GM23338 (cell line): Measurements from ENCODE around the gene SMAD3. TPM values are rescaled to one million over a fixed set of nuclear protein-coding genes. Genes with fewer than 3 reads are reported as not detected.

Experiments used
- ATAC-seq: fragments of 200-7000 bp; cut with Tn5 transposase; 3 replicates; pipeline ENCODE4 v1.9.1; 2020
- DNase-seq: peaks from one replicate; pipeline ENCODE4 v3.0.0-alpha.2; 2015; ENCODE audit warnings: low spot score
- H2AFZ ChIP-seq: fragments of 200-600 bp; sonication (generic); 2 replicates; pipeline ENCODE4 v1.8.0; 2016; ENCODE audit warnings: antibody characterized with exemption, mild to moderate bottlenecking, moderate library complexity
- H3F3A ChIP-seq: fragments of 200-600 bp; sonication (generic); replicated peaks from 2 replicates; pipeline ENCODE4 v1.8.0; 2017; ENCODE audit warnings: antibody characterized with exemption, mixed run types, low read depth
- H3K27ac ChIP-seq: fragments of 200-600 bp; sonication (generic); 2 replicates; pipeline ENCODE4 v1.6.1; 2016; ENCODE audit warnings: low read depth
- H3K27me3 ChIP-seq: fragments of 200-600 bp; sonication (generic); 2 replicates; pipeline ENCODE4 v1.8.0; 2016; ENCODE audit warnings: mild to moderate bottlenecking, mixed run types, moderate library complexity; ENCODE audit not compliant: insufficient read depth
- H3K36me3 ChIP-seq: fragments of 200-600 bp; sonication (generic); 2 replicates; pipeline ENCODE4 v1.8.0; 2016; ENCODE audit warnings: mild to moderate bottlenecking; ENCODE audit not compliant: insufficient read depth
- H3K4me1 ChIP-seq: fragments of 200-600 bp; sonication (generic); 2 replicates; pipeline ENCODE4 v1.8.0; 2016; ENCODE audit warnings: mild to moderate bottlenecking, moderate library complexity; ENCODE audit not compliant: insufficient read depth
- H3K4me2 ChIP-seq: fragments of 200-600 bp; sonication (generic); 2 replicates; pipeline ENCODE4 v1.7.1; 2017; ENCODE audit warnings: mixed run types
- H3K4me3 ChIP-seq: fragments of 200-600 bp; sonication (generic); 2 replicates; pipeline ENCODE4 v1.6.1; 2016; ENCODE audit warnings: mixed run types
- H3K79me2 ChIP-seq: fragments of 200-600 bp; sonication (generic); replicated peaks from 2 replicates; pipeline ENCODE4 v1.8.0; 2017; ENCODE audit warnings: mild to moderate bottlenecking; ENCODE audit not compliant: insufficient read depth
- H3K9me2 ChIP-seq: fragments of 200-600 bp; sonication (generic); 2 replicates; pipeline ENCODE4 v1.8.0; 2017; ENCODE audit not compliant: insufficient read depth
- H4K20me1 ChIP-seq: fragments of 200-600 bp; sonication (generic); replicated peaks from 2 replicates; pipeline ENCODE4 v1.8.0; 2017; ENCODE audit warnings: mild to moderate bottlenecking; ENCODE audit not compliant: insufficient read depth
- H3K27ac Mint-ChIP-seq: 2 replicates; pipeline ENCODE4 v1.8.0; 2020; ENCODE audit warnings: inconsistent platforms, mild to moderate bottlenecking, moderate library complexity, mixed read lengths
- H3K27me3 Mint-ChIP-seq: 3 replicates; pipeline ENCODE4 v1.8.0; 2022; ENCODE audit warnings: low read depth, mild to moderate bottlenecking, moderate library complexity, mixed read lengths, inconsistent platforms; ENCODE audit not compliant: insufficient read depth, poor library complexity
- H3K36me3 Mint-ChIP-seq: 3 replicates; pipeline ENCODE4 v1.8.0; 2021; ENCODE audit warnings: low read depth, mild to moderate bottlenecking, inconsistent platforms, moderate library complexity, mixed read lengths
- H3K4me1 Mint-ChIP-seq: 3 replicates; pipeline ENCODE4 v1.8.0; 2020; ENCODE audit warnings: mild to moderate bottlenecking, inconsistent platforms, mixed read lengths
- H3K4me3 Mint-ChIP-seq: 3 replicates; pipeline ENCODE4 v1.8.0; 2021; ENCODE audit warnings: moderate library complexity, mild to moderate bottlenecking, inconsistent platforms, mixed read lengths
- H3K9me3 Mint-ChIP-seq: 3 replicates; pipeline ENCODE4 v1.8.0; 2020; ENCODE audit warnings: moderate library complexity, mild to moderate bottlenecking, inconsistent platforms, mixed read lengths
- JUNB ChIP-seq: IDR thresholded peaks from one replicate; pipeline ENCODE4 v1.6.1; 2016; ENCODE audit warnings: antibody characterized with exemption; ENCODE audit not compliant: unreplicated experiment
- POLR2AphosphoS5 ChIP-seq: IDR thresholded peaks from 2 replicates; pipeline ENCODE4 v1.6.1; 2016; ENCODE audit warnings: antibody characterized with exemption, low read depth
- STAT1 ChIP-seq: IDR thresholded peaks from one replicate; pipeline ENCODE4 v1.6.1; 2016; ENCODE audit warnings: antibody characterized with exemption; ENCODE audit not compliant: unreplicated experiment
- ZNF331 ChIP-seq: fragments of 250-450 bp; sonication (Bioruptor Pico); IDR thresholded peaks from 2 replicates; pipeline ENCODE4 v1.5.0; 2020; ENCODE audit warnings: low read depth, mild to moderate bottlenecking, moderate library complexity
- polyA plus RNA-seq: library from polyadenylated mRNA; unstranded; fragments of >200 nt; fragmentation: Nextera tagmentation; extraction: Ambion mirVana; gene quantifications from 2 replicates; pipeline ENCODE4 v1.2.1, GENCODE V29; 2016
- total RNA-seq: library from RNA; depleted of rRNA; stranded (reverse); fragments of >200 nt; shearing (Covaris generic); gene quantifications from 2 replicates; pipeline ENCODE4 v1.2.3, GENCODE V29; 2014
- TF ChIP-seq, protein P1 (sequence below), 2 experiments: fragments of 200-600 bp in 1 of 2; sonication (generic) in 1 of 2; conservative IDR thresholded peaks; 2 replicates each; pipeline versions ENCODE4 v1.5.1 to v1.6.1; 2016 to 2017; ENCODE audit warnings: antibody characterized with exemption in 2 of 2, low read depth in 2 of 2, mild to moderate bottlenecking in 2 of 2, moderate library complexity in 1 of 2
- TF ChIP-seq, protein P2 (sequence below): IDR thresholded peaks from one replicate; pipeline ENCODE4 v1.6.1; 2018; ENCODE audit warnings: antibody characterized with exemption; ENCODE audit not compliant: unreplicated experiment
- TF ChIP-seq, protein P3 (sequence below): IDR thresholded peaks from 2 replicates; pipeline ENCODE4 v1.6.1; 2016; ENCODE audit warnings: antibody characterized with exemption
- TF ChIP-seq, protein P4 (sequence below): fragments of 250-450 bp; sonication (Bioruptor Pico); IDR thresholded peaks from 2 replicates; pipeline ENCODE4 v1.5.0; 2020; ENCODE audit warnings: mild to moderate bottlenecking, moderate library complexity

SMAD3 gene
- total and polyA plus RNA-seq, 2 experiments from 2014 or later = 4.9 to 11.6 TPM

DNA sequence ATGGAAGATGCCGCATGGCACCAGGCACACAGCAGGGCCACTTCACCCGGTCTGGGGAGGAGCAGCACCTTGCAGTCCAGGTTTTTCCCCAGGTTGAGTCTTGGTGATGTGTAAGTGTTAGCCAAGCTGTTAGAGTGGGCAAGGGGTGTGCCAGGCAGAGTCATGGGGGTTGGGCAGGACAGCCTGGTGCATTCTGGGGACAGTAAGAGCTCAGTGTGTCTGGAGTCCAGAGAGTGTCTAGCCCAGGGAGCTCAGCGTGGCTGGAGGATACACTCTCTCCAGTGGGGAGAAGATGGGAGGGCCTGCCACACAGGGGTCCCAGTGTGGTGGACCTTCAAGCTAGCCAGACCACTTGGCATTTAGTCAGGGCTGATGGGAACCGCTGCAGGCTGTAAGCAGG is 101.7 kb downstream of the SMAD3 start:
- no peak for TF ChIP-seq ZNF331 (CRISPR knock-in tag)
- TF ChIP-seq, protein P1, sequence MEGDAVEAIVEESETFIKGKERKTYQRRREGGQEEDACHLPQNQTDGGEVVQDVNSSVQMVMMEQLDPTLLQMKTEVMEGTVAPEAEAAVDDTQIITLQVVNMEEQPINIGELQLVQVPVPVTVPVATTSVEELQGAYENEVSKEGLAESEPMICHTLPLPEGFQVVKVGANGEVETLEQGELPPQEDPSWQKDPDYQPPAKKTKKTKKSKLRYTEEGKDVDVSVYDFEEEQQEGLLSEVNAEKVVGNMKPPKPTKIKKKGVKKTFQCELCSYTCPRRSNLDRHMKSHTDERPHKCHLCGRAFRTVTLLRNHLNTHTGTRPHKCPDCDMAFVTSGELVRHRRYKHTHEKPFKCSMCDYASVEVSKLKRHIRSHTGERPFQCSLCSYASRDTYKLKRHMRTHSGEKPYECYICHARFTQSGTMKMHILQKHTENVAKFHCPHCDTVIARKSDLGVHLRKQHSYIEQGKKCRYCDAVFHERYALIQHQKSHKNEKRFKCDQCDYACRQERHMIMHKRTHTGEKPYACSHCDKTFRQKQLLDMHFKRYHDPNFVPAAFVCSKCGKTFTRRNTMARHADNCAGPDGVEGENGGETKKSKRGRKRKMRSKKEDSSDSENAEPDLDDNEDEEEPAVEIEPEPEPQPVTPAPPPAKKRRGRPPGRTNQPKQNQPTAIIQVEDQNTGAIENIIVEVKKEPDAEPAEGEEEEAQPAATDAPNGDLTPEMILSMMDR (conservative IDR thresholded peaks at IDR 0.05; ENCODE audit: low read depth in 2 of 2) = no peak
- TF ChIP-seq, protein P2, sequence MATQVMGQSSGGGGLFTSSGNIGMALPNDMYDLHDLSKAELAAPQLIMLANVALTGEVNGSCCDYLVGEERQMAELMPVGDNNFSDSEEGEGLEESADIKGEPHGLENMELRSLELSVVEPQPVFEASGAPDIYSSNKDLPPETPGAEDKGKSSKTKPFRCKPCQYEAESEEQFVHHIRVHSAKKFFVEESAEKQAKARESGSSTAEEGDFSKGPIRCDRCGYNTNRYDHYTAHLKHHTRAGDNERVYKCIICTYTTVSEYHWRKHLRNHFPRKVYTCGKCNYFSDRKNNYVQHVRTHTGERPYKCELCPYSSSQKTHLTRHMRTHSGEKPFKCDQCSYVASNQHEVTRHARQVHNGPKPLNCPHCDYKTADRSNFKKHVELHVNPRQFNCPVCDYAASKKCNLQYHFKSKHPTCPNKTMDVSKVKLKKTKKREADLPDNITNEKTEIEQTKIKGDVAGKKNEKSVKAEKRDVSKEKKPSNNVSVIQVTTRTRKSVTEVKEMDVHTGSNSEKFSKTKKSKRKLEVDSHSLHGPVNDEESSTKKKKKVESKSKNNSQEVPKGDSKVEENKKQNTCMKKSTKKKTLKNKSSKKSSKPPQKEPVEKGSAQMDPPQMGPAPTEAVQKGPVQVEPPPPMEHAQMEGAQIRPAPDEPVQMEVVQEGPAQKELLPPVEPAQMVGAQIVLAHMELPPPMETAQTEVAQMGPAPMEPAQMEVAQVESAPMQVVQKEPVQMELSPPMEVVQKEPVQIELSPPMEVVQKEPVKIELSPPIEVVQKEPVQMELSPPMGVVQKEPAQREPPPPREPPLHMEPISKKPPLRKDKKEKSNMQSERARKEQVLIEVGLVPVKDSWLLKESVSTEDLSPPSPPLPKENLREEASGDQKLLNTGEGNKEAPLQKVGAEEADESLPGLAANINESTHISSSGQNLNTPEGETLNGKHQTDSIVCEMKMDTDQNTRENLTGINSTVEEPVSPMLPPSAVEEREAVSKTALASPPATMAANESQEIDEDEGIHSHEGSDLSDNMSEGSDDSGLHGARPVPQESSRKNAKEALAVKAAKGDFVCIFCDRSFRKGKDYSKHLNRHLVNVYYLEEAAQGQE = no peak
- TF ChIP-seq, protein P3, sequence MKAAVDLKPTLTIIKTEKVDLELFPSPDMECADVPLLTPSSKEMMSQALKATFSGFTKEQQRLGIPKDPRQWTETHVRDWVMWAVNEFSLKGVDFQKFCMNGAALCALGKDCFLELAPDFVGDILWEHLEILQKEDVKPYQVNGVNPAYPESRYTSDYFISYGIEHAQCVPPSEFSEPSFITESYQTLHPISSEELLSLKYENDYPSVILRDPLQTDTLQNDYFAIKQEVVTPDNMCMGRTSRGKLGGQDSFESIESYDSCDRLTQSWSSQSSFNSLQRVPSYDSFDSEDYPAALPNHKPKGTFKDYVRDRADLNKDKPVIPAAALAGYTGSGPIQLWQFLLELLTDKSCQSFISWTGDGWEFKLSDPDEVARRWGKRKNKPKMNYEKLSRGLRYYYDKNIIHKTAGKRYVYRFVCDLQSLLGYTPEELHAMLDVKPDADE = no peak
- TF ChIP-seq POLR2AphosphoS5 = no peak
- TF ChIP-seq, protein P4, sequence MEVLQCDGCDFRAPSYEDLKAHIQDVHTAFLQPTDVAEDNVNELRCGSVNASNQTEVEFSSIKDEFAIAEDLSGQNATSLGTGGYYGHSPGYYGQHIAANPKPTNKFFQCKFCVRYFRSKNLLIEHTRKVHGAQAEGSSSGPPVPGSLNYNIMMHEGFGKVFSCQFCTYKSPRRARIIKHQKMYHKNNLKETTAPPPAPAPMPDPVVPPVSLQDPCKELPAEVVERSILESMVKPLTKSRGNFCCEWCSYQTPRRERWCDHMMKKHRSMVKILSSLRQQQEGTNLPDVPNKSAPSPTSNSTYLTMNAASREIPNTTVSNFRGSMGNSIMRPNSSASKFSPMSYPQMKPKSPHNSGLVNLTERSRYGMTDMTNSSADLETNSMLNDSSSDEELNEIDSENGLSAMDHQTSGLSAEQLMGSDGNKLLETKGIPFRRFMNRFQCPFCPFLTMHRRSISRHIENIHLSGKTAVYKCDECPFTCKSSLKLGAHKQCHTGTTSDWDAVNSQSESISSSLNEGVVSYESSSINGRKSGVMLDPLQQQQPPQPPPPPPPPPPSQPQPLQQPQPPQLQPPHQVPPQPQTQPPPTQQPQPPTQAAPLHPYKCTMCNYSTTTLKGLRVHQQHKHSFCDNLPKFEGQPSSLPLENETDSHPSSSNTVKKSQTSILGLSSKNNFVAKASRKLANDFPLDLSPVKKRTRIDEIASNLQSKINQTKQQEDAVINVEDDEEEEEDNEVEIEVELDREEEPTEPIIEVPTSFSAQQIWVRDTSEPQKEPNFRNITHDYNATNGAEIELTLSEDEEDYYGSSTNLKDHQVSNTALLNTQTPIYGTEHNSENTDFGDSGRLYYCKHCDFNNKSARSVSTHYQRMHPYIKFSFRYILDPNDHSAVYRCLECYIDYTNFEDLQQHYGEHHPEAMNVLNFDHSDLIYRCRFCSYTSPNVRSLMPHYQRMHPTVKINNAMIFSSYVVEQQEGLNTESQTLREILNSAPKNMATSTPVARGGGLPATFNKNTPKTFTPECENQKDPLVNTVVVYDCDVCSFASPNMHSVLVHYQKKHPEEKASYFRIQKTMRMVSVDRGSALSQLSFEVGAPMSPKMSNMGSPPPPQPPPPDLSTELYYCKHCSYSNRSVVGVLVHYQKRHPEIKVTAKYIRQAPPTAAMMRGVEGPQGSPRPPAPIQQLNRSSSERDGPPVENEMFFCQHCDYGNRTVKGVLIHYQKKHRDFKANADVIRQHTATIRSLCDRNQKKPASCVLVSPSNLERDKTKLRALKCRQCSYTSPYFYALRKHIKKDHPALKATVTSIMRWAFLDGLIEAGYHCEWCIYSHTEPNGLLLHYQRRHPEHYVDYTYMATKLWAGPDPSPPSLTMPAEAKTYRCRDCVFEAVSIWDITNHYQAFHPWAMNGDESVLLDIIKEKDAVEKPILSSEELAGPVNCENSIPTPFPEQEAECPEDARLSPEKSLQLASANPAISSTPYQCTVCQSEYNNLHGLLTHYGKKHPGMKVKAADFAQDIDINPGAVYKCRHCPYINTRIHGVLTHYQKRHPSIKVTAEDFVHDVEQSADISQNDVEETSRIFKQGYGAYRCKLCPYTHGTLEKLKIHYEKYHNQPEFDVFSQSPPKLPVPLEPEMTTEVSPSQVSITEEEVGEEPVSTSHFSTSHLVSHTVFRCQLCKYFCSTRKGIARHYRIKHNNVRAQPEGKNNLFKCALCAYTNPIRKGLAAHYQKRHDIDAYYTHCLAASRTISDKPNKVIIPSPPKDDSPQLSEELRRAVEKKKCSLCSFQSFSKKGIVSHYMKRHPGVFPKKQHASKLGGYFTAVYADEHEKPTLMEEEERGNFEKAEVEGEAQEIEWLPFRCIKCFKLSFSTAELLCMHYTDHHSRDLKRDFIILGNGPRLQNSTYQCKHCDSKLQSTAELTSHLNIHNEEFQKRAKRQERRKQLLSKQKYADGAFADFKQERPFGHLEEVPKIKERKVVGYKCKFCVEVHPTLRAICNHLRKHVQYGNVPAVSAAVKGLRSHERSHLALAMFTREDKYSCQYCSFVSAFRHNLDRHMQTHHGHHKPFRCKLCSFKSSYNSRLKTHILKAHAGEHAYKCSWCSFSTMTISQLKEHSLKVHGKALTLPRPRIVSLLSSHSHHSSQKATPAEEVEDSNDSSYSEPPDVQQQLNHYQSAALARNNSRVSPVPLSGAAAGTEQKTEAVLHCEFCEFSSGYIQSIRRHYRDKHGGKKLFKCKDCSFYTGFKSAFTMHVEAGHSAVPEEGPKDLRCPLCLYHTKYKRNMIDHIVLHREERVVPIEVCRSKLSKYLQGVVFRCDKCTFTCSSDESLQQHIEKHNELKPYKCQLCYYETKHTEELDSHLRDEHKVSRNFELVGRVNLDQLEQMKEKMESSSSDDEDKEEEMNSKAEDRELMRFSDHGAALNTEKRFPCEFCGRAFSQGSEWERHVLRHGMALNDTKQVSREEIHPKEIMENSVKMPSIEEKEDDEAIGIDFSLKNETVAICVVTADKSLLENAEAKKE (CRISPR knock-in tag) = no peak
- no peak for TF ChIP-seq STAT1
- no peak for TF ChIP-seq JUNB
- H3K4me3 Mint-ChIP-seq = peak overlapping the region; percentile 33; the same call in 1 of the 3 replicates
- H3K9me3 Mint-ChIP-seq = no peaks in the 10 kb centered on the region; the same call in 2 of the 3 replicates
- Histone ChIP-seq H2AFZ (no peak overlapping the region), H3K4me3 (no peak overlapping the region), H3K4me2 (peak overlapping the region; percentile 18; the same call in 1 of the 2 replicates), H3F3A (peaks cover 15% of the 10 kb centered on the region; the same call in 1 of the 2 replicates), H3K4me1 (peaks cover 28% of the 10 kb centered on the region), H4K20me1 (no peaks in the 10 kb centered on the region), H3K27me3 (no peaks in the 10 kb centered on the region), H3K79me2 (no peaks in the 10 kb centered on the region), H3K36me3 (no peaks in the 10 kb centered on the region; the same call in 1 of the 2 replicates), H3K27ac (no peak overlapping the region), H3K9me2 (no peaks in the 10 kb centered on the region)
- DNase-seq (no peak), ATAC-seq (no peak)
- H3K36me3 Mint-ChIP-seq = peaks cover 21% of the 10 kb centered on the region
- peaks cover 14% of the 10 kb centered on the region for H3K27me3 Mint-ChIP-seq
- H3K27ac Mint-ChIP-seq = no peak overlapping the region
- peaks cover 54% of the 10 kb centered on the region for H3K4me1 Mint-ChIP-seq
